Measurements from ENCODE around the gene ATOSB. TPM values are rescaled to one million over a fixed set of nuclear protein-coding genes. Genes with fewer than 3 reads are reported as not detected.
A peak's percentile ranks its signal among the peaks of the same experiment; 100 is the strongest.

Gene ATOSB
- total RNA-seq, 1 donor from 2014 or later, result 20.3 TPM

DNA sequence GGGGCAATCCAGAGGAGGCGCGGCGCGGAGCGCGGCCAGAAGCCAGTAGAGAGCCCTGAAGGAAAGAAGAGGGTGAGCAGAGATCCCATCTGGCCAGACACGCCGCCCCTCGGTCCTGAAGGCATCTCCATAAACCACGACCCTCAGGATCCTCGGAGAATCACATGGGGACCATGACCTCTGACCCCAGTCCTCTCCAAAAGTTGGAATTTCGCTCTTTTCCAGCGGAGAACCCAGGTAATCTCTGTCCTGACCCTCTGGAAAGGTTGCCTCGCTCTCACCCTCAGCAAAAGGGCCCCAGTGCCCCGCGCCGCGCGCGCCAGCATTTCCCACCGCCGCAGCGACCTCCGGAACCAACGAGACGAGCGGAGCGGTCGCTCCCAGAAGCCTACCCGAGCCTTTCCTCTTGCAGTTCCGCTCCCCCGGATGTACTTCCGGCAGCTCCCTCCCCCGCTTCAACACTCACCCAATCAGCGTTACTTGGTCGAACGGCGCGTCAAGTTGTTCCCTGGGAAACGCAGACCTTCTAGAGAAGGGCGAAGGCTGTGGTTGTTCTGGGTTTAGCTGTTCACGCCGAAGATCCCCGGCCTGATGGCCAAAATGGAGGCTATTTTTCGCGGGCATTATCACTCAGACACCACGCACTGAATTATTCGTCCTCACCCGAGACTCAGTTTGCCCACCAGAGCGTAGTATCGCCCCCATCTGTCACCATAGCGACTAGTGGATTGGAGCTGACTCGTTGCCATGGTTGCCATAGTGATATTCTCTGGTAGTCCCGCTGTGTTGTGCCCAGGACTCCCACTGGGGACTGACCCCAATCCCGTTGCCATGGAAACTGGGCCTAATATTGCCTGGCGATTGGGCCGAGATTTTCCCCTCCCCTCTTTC lies 12.6 kb downstream of the ATOSB start, which contains the start of gene STOML2:
TSS of gene STOML2 (minus strand) at position 363 of the 891 bp plus-strand sequence. CDS start at position 326, 37 bp downstream.
- peak; percentile 97 to 99 for ATAC-seq
- TF ChIP-seq, protein P1, sequence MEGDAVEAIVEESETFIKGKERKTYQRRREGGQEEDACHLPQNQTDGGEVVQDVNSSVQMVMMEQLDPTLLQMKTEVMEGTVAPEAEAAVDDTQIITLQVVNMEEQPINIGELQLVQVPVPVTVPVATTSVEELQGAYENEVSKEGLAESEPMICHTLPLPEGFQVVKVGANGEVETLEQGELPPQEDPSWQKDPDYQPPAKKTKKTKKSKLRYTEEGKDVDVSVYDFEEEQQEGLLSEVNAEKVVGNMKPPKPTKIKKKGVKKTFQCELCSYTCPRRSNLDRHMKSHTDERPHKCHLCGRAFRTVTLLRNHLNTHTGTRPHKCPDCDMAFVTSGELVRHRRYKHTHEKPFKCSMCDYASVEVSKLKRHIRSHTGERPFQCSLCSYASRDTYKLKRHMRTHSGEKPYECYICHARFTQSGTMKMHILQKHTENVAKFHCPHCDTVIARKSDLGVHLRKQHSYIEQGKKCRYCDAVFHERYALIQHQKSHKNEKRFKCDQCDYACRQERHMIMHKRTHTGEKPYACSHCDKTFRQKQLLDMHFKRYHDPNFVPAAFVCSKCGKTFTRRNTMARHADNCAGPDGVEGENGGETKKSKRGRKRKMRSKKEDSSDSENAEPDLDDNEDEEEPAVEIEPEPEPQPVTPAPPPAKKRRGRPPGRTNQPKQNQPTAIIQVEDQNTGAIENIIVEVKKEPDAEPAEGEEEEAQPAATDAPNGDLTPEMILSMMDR (IDR thresholded peaks at IDR 0.05), result no peak
- intact Hi-C loops (cut with DNase I), result no loop called here
- H3K27me3 ChIP-seq (ENCODE audit: low read depth), result no peaks in the 10 kb centered on the region
- peak; percentile 96 for DNase-seq
- H3K27ac ChIP-seq, result peak within 1 kb of the TSS; percentile 84
- no peaks in the 10 kb centered on the region for H3K9me3 ChIP-seq
- peak within 1 kb of the TSS; percentile 71 for H3K4me3 ChIP-seq
- H3K36me3 ChIP-seq, result peaks cover 61% of the 10 kb centered on the region
- H3K4me1 ChIP-seq, result peaks cover 18% of the 10 kb centered on the region

DNA sequence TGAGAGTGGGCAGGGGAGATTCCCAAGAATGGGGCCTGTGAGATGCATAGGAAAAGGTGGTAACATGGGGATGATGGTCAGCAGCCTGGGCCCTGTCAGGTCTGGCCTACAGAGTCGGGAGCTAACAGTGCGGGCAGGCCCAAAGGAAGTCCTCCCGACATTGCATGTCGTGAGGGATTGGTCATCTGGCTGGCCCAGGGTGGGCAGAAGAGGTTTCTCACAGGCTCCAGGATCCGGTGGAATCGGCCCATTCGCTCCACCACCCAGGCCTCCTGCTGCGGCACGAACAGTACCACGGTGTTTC lies 13.2 kb downstream of the ATOSB start:
- H3K27ac ChIP-seq, result peak overlapping the region; percentile 84
- no peaks in the 10 kb centered on the region for H3K27me3 ChIP-seq (ENCODE audit: low read depth)
- TF ChIP-seq, protein P1 (IDR thresholded peaks at IDR 0.05), result no peak
- DNase-seq (no peak), ATAC-seq (peak in 1 of 2 donors; percentile 50)
- no peaks in the 10 kb centered on the region for H3K9me3 ChIP-seq
- H3K4me1 ChIP-seq, result peaks cover 18% of the 10 kb centered on the region
- H3K36me3 ChIP-seq, result peaks cover 55% of the 10 kb centered on the region
- intact Hi-C loops (cut with DNase I), result no loop called here
- H3K4me3 ChIP-seq, result peak overlapping the region; percentile 71

- peaks cover 25% of the 10 kb centered on the region for H3K4me1 ChIP-seq
- TF ChIP-seq, protein P1 (IDR thresholded peaks at IDR 0.05), result no peak
- no peaks in the 10 kb centered on the region for H3K27me3 ChIP-seq (ENCODE audit: low read depth)
- H3K4me3 ChIP-seq, result no peak overlapping the region
- intact Hi-C loops (cut with DNase I), result no loop called here
- DNase-seq (no peak), ATAC-seq (no peak)
- H3K36me3 ChIP-seq, result peaks cover 36% of the 10 kb centered on the region
- H3K27ac ChIP-seq, result no peak overlapping the region
- no peaks in the 10 kb centered on the region for H3K9me3 ChIP-seq
These were observed 18.1 kb downstream of the ATOSB start for GRCh38 chr9:35097573-35097972.

GRCh38 chr9:35096035-35096849 lies 19.4 kb downstream of the ATOSB start, which contains the start of gene PIGO:
Gene PIGO, minus strand, starts transcription at chr9:35096591. Its CDS starts 1,026 bp downstream, at chr9:35095565.
- Histone ChIP-seq H3K9me3 (no peaks in the 10 kb centered on the region), H3K27ac (peak within 1 kb of the TSS; percentile 98), H3K4me1 (peaks cover 15% of the 10 kb centered on the region), H3K4me3 (peak within 1 kb of the TSS; percentile 86), H3K27me3 (ENCODE audit: low read depth) (no peaks in the 10 kb centered on the region), H3K36me3 (peaks cover 48% of the 10 kb centered on the region)
- ATAC-seq, result peak; percentile 96 to 98
- peak; percentile 95 for DNase-seq
- intact Hi-C loops (cut with DNase I), result no loop called here
- TF ChIP-seq, protein P1 (IDR thresholded peaks at IDR 0.05), result peak; percentile 82

- Histone ChIP-seq H3K36me3 (peaks cover 69% of the 10 kb centered on the region), H3K4me1 (peaks cover 11% of the 10 kb centered on the region), H3K4me3 (no peak overlapping the region), H3K27me3 (ENCODE audit: low read depth) (no peaks in the 10 kb centered on the region), H3K9me3 (no peaks in the 10 kb centered on the region), H3K27ac (no peak overlapping the region)
- TF ChIP-seq, protein P1 (IDR thresholded peaks at IDR 0.05), result no peak
- ATAC-seq (no peak), DNase-seq (no peak)
- intact Hi-C loops (cut with DNase I), result no loop called here
These were observed 24.1 kb downstream of the ATOSB start for GRCh38 chr9:35091536-35091935.
